Subcutaneous abdominal adipose tissue (tissue), 5 donors: ENCODE results near the gene RORB.

Experiments used
- H3K27ac ChIP-seq: one replicate; pipeline ENCODE4 v1.7.0; 2013; ENCODE audit warnings: low read depth, mild to moderate bottlenecking, inconsistent platforms, low read length, moderate library complexity
- H3K27me3 ChIP-seq, 5 donors: one replicate each; pipeline ENCODE4 v1.7.0; 2013; ENCODE audit warnings: low read length in 5 of 5, inconsistent platforms in 1 of 5; ENCODE audit not compliant: control insufficient read depth in 5 of 5, insufficient read depth in 4 of 5
- H3K36me3 ChIP-seq, 5 donors: one replicate each; pipeline ENCODE4 v1.7.0; 2013; ENCODE audit warnings: low read length in 5 of 5; ENCODE audit not compliant: control insufficient read depth in 5 of 5, insufficient read depth in 5 of 5
- H3K4me1 ChIP-seq, 5 donors: one replicate each; pipeline ENCODE4 v1.7.0; 2013; ENCODE audit warnings: low read length in 5 of 5, mild to moderate bottlenecking in 3 of 5, moderate library complexity in 1 of 5; ENCODE audit not compliant: control insufficient read depth in 5 of 5, insufficient read depth in 5 of 5
- H3K4me3 ChIP-seq, 5 donors: one replicate each; pipeline ENCODE4 v1.7.0; 2013; ENCODE audit warnings: low read length in 5 of 5, low read depth in 1 of 5
- H3K9ac ChIP-seq, 5 donors: one replicate each; pipeline ENCODE4 v1.7.0; 2013; ENCODE audit warnings: low read length in 5 of 5, mild to moderate bottlenecking in 4 of 5, moderate library complexity in 3 of 5
- H3K9me3 ChIP-seq, 5 donors: one replicate each; pipeline ENCODE4 v1.7.0; 2013; ENCODE audit warnings: low read length in 5 of 5; ENCODE audit not compliant: control insufficient read depth in 5 of 5
- donor health status: healthy.
- donor health status: healthy.
- donor health status: healthy.
- donor health status: healthy.
- donor health status: healthy.

The RORB gene

DNA sequence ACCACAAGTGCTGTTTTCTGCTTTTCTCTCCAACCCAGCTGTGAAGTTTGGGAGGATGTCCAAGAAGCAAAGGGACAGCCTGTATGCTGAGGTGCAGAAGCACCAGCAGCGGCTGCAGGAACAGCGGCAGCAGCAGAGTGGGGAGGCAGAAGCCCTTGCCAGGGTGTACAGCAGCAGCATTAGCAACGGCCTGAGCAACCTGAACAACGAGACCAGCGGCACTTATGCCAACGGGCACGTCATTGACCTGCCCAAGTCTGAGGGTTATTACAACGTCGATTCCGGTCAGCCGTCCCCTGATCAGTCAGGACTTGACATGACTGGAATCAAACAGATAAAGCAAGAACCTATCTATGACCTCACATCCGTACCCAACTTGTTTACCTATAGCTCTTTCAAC is 145.2 kb downstream of the RORB start:
- Histone ChIP-seq H3K9me3 (no peaks in the 10 kb centered on the region), H3K27me3 (peaks cover 0 to 5% (median 0%) of the 10 kb centered on the region in 5 donors), H3K27ac (no peak overlapping the region), H3K9ac (no peak overlapping the region), H3K4me1 (no peaks in the 10 kb centered on the region), H3K4me3 (no peak overlapping the region), H3K36me3 (no peaks in the 10 kb centered on the region)

DNA sequence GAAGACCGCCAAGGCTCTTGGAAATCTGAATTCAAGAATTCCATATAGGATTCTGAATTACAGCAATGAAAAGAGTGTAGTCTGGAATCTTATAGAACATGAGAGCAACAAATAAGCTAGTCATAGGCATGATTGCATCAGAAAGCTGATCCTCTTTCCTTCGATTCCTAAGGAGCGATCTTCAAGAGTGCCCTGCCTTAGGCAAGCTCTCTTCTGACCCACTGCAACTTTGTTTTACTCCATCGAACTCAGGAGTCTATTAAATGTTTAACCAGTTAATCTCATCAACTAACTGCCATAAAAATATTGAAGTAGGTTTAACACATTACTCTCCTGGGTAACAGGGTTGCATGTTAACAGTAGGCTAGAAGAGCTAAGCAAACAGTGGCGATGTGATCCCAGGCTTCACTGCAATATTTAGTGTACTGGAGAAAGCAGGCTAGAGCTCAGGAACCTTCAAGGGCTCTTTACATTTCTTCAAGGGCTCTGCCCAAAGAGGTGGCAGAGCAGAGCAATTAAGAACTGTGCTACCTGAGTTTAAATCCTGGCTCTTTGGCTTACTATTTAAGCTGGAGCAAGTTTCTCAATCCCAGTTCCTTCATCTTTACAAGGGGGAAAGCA is 146.3 kb downstream of the RORB start:
- H3K27ac ChIP-seq, result no peak overlapping the region

DNA sequence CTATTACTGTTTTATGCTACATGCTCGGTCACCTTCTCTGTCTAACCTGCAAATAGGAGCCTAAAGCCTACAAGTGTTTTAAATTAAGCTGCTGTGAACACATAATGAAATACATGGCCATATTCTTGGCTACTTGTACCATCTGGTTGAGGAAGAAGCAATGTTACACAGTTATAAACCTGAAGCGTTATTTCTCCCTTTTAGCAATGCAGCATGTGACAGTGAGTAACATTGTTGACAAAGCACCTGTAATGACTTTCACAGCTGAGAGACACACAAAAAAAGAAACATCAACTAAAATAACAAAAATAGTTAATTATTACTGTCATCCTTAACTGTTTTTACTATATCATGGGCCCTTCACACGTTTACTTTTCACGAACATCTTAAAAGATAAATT is 146.9 kb downstream of the RORB start:
- Histone ChIP-seq H3K4me3 (no peak overlapping the region), H3K27ac (no peak overlapping the region), H3K4me1 (no peaks in the 10 kb centered on the region), H3K36me3 (no peaks in the 10 kb centered on the region), H3K27me3 (peaks cover 0 to 5% (median 0%) of the 10 kb centered on the region in 5 donors), H3K9me3 (no peaks in the 10 kb centered on the region), H3K9ac (no peak overlapping the region)

More for the DNA sequence above, 146.3 kb downstream of the RORB start:
- Histone ChIP-seq H3K9me3 (no peaks in the 10 kb centered on the region), H3K36me3 (no peaks in the 10 kb centered on the region), H3K4me3 (no peak overlapping the region), H3K4me1 (no peaks in the 10 kb centered on the region), H3K27me3 (peaks cover 0 to 5% (median 0%) of the 10 kb centered on the region in 5 donors), H3K9ac (no peak overlapping the region)

GRCh38 chr9:74645007-74645639 is 148.0 kb downstream of the RORB start:
- Histone ChIP-seq H3K36me3 (no peaks in the 10 kb centered on the region), H3K27ac (no peak overlapping the region), H3K4me1 (no peaks in the 10 kb centered on the region), H3K9me3 (no peaks in the 10 kb centered on the region), H3K9ac (no peak overlapping the region), H3K4me3 (no peak overlapping the region), H3K27me3 (peaks cover 0 to 5% (median 0%) of the 10 kb centered on the region in 5 donors)

GRCh38 chr9:74653410-74654080 is 156.4 kb downstream of the RORB start:
- no peak overlapping the region for H3K9ac ChIP-seq
- H3K4me1 ChIP-seq, result peaks cover 0 to 8% (median 0%) of the 10 kb centered on the region in 5 donors
- H3K36me3 ChIP-seq, result no peaks in the 10 kb centered on the region
- H3K4me3 ChIP-seq, result peak overlapping the region in 1 of 5 donors; percentile 22
- no peak overlapping the region for H3K27ac ChIP-seq
- H3K27me3 ChIP-seq, result no peaks in the 10 kb centered on the region
- H3K9me3 ChIP-seq, result no peaks in the 10 kb centered on the region

- H3K4me1 ChIP-seq, result no peaks in the 10 kb centered on the region
- H3K9me3 ChIP-seq, result no peaks in the 10 kb centered on the region
- H3K36me3 ChIP-seq, result no peaks in the 10 kb centered on the region
- H3K27me3 ChIP-seq, result no peaks in the 10 kb centered on the region
- no peak overlapping the region for H3K4me3 ChIP-seq
- no peak overlapping the region for H3K9ac ChIP-seq
- H3K27ac ChIP-seq, result no peak overlapping the region
These were observed 165.5 kb downstream of the RORB start for GRCh38 chr9:74662674-74663073.

DNA sequence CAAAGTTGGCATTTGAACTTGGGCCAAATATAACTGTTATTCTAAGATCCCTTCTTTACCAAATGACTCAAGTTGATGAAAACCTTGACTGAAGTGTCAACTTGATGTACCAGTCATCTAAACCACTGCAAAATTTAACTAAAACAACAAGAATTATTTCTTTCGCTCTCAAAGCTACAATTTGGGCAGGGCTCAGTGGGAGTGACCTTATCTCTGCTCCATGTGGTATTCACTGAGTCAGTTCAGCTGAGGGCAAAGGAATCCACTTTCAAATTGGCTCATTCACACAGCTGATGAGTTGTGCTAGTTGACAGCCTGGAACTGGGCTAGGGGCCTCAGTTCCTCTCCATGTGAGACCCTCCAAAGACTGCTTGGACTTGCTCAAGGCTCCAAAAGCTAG is 166.3 kb downstream of the RORB start:
- Histone ChIP-seq H3K36me3 (no peaks in the 10 kb centered on the region), H3K27ac (no peak overlapping the region), H3K4me1 (no peaks in the 10 kb centered on the region), H3K9ac (no peak overlapping the region), H3K4me3 (no peak overlapping the region), H3K9me3 (no peaks in the 10 kb centered on the region), H3K27me3 (no peaks in the 10 kb centered on the region)

- Histone ChIP-seq H3K27me3 (no peaks in the 10 kb centered on the region), H3K4me1 (no peaks in the 10 kb centered on the region), H3K36me3 (no peaks in the 10 kb centered on the region), H3K27ac (no peak overlapping the region), H3K4me3 (no peak overlapping the region), H3K9me3 (no peaks in the 10 kb centered on the region), H3K9ac (no peak overlapping the region)
These were observed 169.6 kb downstream of the RORB start for GRCh38 chr9:74666625-74667316.

DNA sequence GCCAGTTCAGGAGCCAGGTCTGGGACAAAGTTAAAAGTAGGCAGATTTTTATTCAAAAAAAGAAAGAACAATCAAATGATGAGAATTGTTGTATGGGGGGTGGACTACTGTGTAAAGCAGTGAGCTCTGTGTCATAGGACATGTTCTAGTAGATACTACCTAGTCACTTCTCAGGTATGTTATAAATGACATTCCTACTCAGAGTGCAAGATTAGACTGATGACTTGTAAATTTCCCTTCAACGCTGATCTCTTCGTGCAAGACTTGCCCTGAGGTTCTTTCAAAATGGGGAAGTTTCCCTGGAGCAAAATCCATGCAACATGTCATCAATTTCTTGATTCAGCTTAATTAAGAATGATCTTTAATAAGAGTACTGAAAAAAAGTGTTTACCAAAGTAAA is 175.1 kb downstream of the RORB start:
- H3K9ac ChIP-seq, result no peak overlapping the region
- H3K4me3 ChIP-seq, result no peak overlapping the region
- H3K4me1 ChIP-seq, result no peaks in the 10 kb centered on the region
- H3K27ac ChIP-seq, result no peak overlapping the region
- H3K27me3 ChIP-seq, result no peaks in the 10 kb centered on the region
- H3K9me3 ChIP-seq, result no peaks in the 10 kb centered on the region
- H3K36me3 ChIP-seq, result no peaks in the 10 kb centered on the region

DNA sequence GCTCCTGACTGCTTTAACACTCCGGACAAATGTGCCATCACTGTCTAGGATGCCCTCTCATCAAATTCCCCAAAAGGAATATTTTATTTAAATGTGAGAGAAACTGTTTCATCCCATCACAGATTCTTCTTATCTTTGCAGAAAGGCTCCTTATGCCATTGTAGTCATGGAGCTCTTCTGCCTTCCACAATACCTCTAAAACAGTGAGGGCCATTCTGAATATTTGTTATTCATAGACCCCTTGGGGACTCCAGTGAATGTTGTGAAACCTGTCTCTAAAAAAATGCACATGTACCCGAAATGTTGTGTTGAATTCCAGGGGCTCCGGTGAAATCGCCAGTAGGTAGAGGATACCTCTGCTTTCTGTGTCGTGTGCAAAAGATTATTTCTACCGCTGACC is 176.9 kb downstream of the RORB start:
- Histone ChIP-seq H3K4me3 (no peak overlapping the region), H3K9ac (no peak overlapping the region), H3K9me3 (no peaks in the 10 kb centered on the region), H3K27ac (no peak overlapping the region), H3K4me1 (no peaks in the 10 kb centered on the region), H3K27me3 (no peaks in the 10 kb centered on the region), H3K36me3 (no peaks in the 10 kb centered on the region)
